ENCODE results near the gene ATAD3A. TPM values are rescaled to one million over a fixed set of nuclear protein-coding genes. Genes with fewer than 3 reads are reported as not detected.

ATAD3A gene
- total RNA-seq, 1 experiment from 2014 or later: 71.2 TPM

GRCh38 chr1:1511533-1512285 lies at the start of gene ATAD3A (continued):
- TF ChIP-seq CTCF (IDR thresholded peaks at IDR 0.05) (no peak), HMGXB4 (CRISPR knock-in tag; IDR thresholded peaks at IDR 0.05) (peak; percentile 85), ETV6 (CRISPR knock-in tag; IDR thresholded peaks at IDR 0.05) (peak; percentile 84; the same call in 1 of the 2 replicates), SOX15 (CRISPR knock-in tag; IDR thresholded peaks at IDR 0.05) (no peak), JAZF1 (CRISPR knock-in tag; IDR thresholded peaks at IDR 0.05) (no peak), PRDM15 (CRISPR knock-in tag; IDR thresholded peaks at IDR 0.05) (no peak), GABPB1 (CRISPR knock-in tag; IDR thresholded peaks at IDR 0.05) (peak; percentile 27), ZNF396 (CRISPR knock-in tag; IDR thresholded peaks at IDR 0.05; ENCODE audit: borderline replicate concordance) (no peak), NR3C1 (CRISPR knock-in tag; conservative IDR thresholded peaks at IDR 0.05; ENCODE audit: low read depth) (no peak), JUN (CRISPR knock-in tag; IDR thresholded peaks at IDR 0.05) (no peak), USF1 (CRISPR knock-in tag; IDR thresholded peaks at IDR 0.05) (peak; percentile 58; the same call in 1 of the 2 replicates)

GRCh38 chr1:1462318-1462966 lies 49.5 kb upstream of the ATAD3A start:
- Mint-ChIP-seq H3K4me1 (no peaks in the 10 kb centered on the region), H3K9me3 (no peaks in the 10 kb centered on the region), H3K36me3 (no peaks in the 10 kb centered on the region), H3K4me3 (no peak overlapping the region), H3K27ac (no peak overlapping the region), H3K27me3 (ENCODE audit: low read depth) (no peaks in the 10 kb centered on the region)
- ATAC-seq (peak; percentile 78), DNase-seq (ENCODE audit: low spot score) (no peak)
- CTCF ChIA-PET: no interaction called here
- peak; percentile 18; the same call in 1 of the 2 replicates for TF ChIP-seq NFYB (CRISPR knock-in tag; conservative IDR thresholded peaks at IDR 0.05; ENCODE audit: low read depth)
- peak; percentile 75 for TF ChIP-seq GABPB1 (CRISPR knock-in tag; IDR thresholded peaks at IDR 0.05)
- no peak for TF ChIP-seq ZNF512 (CRISPR knock-in tag; IDR thresholded peaks at IDR 0.05; ENCODE audit: borderline replicate concordance)
- POLR2A ChIA-PET: no interaction called here
